Mesenchymal stem cell (in vitro differentiated cells and primary cell): ENCODE measurements around the gene NXPH3.
A peak's percentile ranks its signal among the peaks of the same experiment; 100 is the strongest.

ENCODE experiments used
- DNase-seq: peaks from one replicate; pipeline ENCODE4 v3.0.0-alpha.2; 2013
- H2AFZ ChIP-seq: one replicate; pipeline ENCODE4 v1.6.1; 2013; ENCODE audit warnings: low read depth, mild to moderate bottlenecking, control low read depth, inconsistent platforms, low read length, moderate library complexity
- H2AK5ac ChIP-seq: 2 replicates; pipeline ENCODE4 v1.6.1; 2013; ENCODE audit warnings: low read length, moderate library complexity, mild to moderate bottlenecking, inconsistent platforms; ENCODE audit not compliant: severe bottlenecking
- H2BK120ac ChIP-seq: one replicate; pipeline ENCODE4 v1.6.1; 2013; ENCODE audit warnings: low read depth, mild to moderate bottlenecking, inconsistent platforms, low read length, moderate library complexity
- H2BK12ac ChIP-seq, 2 experiments: one replicate each; pipeline ENCODE4 v1.6.1; 2013; ENCODE audit warnings: inconsistent platforms in 2 of 2, low read length in 2 of 2, mild to moderate bottlenecking in 2 of 2, moderate library complexity in 2 of 2, control low read depth in 1 of 2
- H2BK15ac ChIP-seq: one replicate; pipeline ENCODE4 v1.6.1; 2013; ENCODE audit warnings: mild to moderate bottlenecking, low read depth, inconsistent platforms; ENCODE audit not compliant: poor library complexity, severe bottlenecking
- H2BK5ac ChIP-seq: 2 replicates; pipeline ENCODE4 v1.6.1; 2013; ENCODE audit warnings: low read depth, mild to moderate bottlenecking, low read length, control low read depth, inconsistent platforms; ENCODE audit not compliant: poor library complexity, severe bottlenecking
- H3K14ac ChIP-seq, 2 experiments: one replicate each; pipeline ENCODE4 v1.6.1; 2013; ENCODE audit warnings: inconsistent platforms in 2 of 2, low read length in 2 of 2, control low read depth in 1 of 2, mild to moderate bottlenecking in 1 of 2, moderate library complexity in 1 of 2
- H3K18ac ChIP-seq, 2 experiments: one replicate each; pipeline ENCODE4 v1.6.1; 2013; ENCODE audit warnings: inconsistent platforms in 2 of 2, low read length in 2 of 2, control low read depth in 1 of 2, low read depth in 1 of 2, mild to moderate bottlenecking in 1 of 2
- H3K23ac ChIP-seq, 2 experiments: one replicate each; pipeline ENCODE4 v1.6.1; 2013; ENCODE audit warnings: inconsistent platforms in 2 of 2, low read length in 2 of 2, mild to moderate bottlenecking in 2 of 2, moderate library complexity in 2 of 2, control low read depth in 1 of 2
- H3K27ac ChIP-seq: 2 replicates; pipeline ENCODE4 v1.5.1; 2013; ENCODE audit warnings: mild to moderate bottlenecking, moderate library complexity, low read length, control low read depth, inconsistent platforms; ENCODE audit not compliant: poor library complexity, severe bottlenecking
- H3K27me3 ChIP-seq, 2 experiments: 2 replicates each; pipeline versions ENCODE4 v1.6.1 to v1.7.0; 2013; ENCODE audit warnings: low read length in 2 of 2, mild to moderate bottlenecking in 2 of 2, moderate library complexity in 2 of 2, control low read depth in 1 of 2, inconsistent platforms in 1 of 2; ENCODE audit not compliant: control insufficient read depth in 1 of 2, insufficient read depth in 1 of 2
- H3K36me3 ChIP-seq, 2 experiments: 2 replicates each; pipeline versions ENCODE4 v1.6.1 to v1.7.0; 2013; ENCODE audit warnings: low read length in 2 of 2, control low read depth in 1 of 2, inconsistent platforms in 1 of 2, low read depth in 1 of 2, mild to moderate bottlenecking in 1 of 2; ENCODE audit not compliant: insufficient read depth in 2 of 2, control insufficient read depth in 1 of 2
- H3K4ac ChIP-seq, 2 experiments: one replicate each; pipeline ENCODE4 v1.6.1; 2013; ENCODE audit warnings: inconsistent platforms in 2 of 2, low read length in 2 of 2, mild to moderate bottlenecking in 2 of 2, moderate library complexity in 2 of 2, control low read depth in 1 of 2, low read depth in 1 of 2
- H3K4me1 ChIP-seq: 2 replicates; pipeline ENCODE4 v1.6.1; 2013; ENCODE audit warnings: low read depth, low read length, control low read depth; ENCODE audit not compliant: control insufficient read depth, insufficient read depth
- H3K4me2 ChIP-seq: 2 replicates; pipeline ENCODE4 v1.6.1; 2013; ENCODE audit warnings: low read length, mild to moderate bottlenecking, inconsistent platforms; ENCODE audit not compliant: poor library complexity, severe bottlenecking
- H3K4me3 ChIP-seq, 2 experiments: 2 replicates each; pipeline versions ENCODE4 v1.5.1 to v1.7.0; 2013; ENCODE audit warnings: low read length in 2 of 2, mild to moderate bottlenecking in 2 of 2, control low read depth in 1 of 2, low read depth in 1 of 2; ENCODE audit not compliant: insufficient read depth in 1 of 2
- H3K79me1 ChIP-seq: replicated peaks from 2 replicates; pipeline ENCODE4 v1.6.1; 2013; ENCODE audit warnings: mild to moderate bottlenecking, control low read depth, low read length, inconsistent platforms; ENCODE audit not compliant: poor library complexity, severe bottlenecking
- H3K9ac ChIP-seq: 2 replicates; pipeline ENCODE4 v1.7.0; 2013; ENCODE audit warnings: mild to moderate bottlenecking, low read length, moderate library complexity
- H3K9me3 ChIP-seq: 2 replicates; pipeline ENCODE4 v1.7.0; 2013; ENCODE audit warnings: mild to moderate bottlenecking, low read length; ENCODE audit not compliant: control insufficient read depth
- H4K8ac ChIP-seq: one replicate; pipeline ENCODE4 v1.6.1; 2013; ENCODE audit warnings: inconsistent platforms, mild to moderate bottlenecking, low read length, moderate library complexity
- H4K91ac ChIP-seq: one replicate; pipeline ENCODE4 v1.6.1; 2013; ENCODE audit warnings: mild to moderate bottlenecking, low read length, inconsistent platforms
- WGBS: methylation state at CpG from one replicate; pipeline ENCODE4 v1.1.7; 2013; ENCODE audit warnings: mixed read lengths; 5-methylcytosine and 5-hydroxymethylcytosine counted together

NXPH3 gene

DNA sequence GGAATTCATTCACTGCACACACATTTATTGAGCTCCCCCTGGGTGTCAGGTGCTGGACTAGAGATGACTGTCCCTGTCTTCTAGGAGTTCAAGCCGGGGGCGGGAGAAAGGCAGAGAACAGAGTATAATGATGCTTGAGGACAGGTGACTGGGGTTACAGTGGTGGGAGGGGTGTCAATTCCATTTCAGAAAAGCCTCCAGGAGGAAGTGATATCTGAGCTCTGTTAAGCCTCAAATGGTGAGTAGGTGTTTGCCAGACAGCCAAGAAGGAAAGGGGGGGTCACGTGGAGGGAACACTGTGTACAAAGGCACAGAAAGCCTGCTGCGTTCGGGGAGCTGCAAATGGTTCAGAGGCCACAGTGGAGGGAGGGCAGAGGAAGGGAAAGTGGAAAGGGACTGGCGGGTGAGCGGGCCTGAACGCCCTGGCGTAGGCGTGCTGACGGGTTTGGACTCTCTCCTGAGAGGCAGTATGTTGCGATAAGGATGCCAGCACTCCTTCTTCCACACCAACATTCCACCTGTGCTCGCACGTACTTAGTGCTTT, 9.7 kb upstream of the NXPH3 start:
- Histone ChIP-seq H2BK5ac (no peak overlapping the region), H3K9me3 (no peaks in the 10 kb centered on the region), H2AK5ac (no peak overlapping the region), H3K23ac (no peak overlapping the region), H3K36me3 (no peaks in the 10 kb centered on the region), H2BK15ac (no peak overlapping the region), H3K4me2 (no peak overlapping the region), H3K4me3 (no peak overlapping the region), H2BK120ac (no peak overlapping the region), H4K8ac (no peak overlapping the region), H3K9ac (peak overlapping the region; percentile 25), H3K79me1 (no peaks in the 10 kb centered on the region), H3K4ac (no peak overlapping the region), H4K91ac (no peak overlapping the region), H3K27ac (no peak overlapping the region), H3K14ac (no peak overlapping the region), H3K27me3 (peaks cover 25 to 34% of the 10 kb centered on the region in 2 experiments), H3K4me1 (peaks cover 14% of the 10 kb centered on the region), H2BK12ac (no peak overlapping the region), H3K18ac (no peak overlapping the region), H2AFZ (no peak overlapping the region)
- DNase-seq: no peak
- 50% methylated on average over 6 of the region's 14 CpGs for WGBS

DNA sequence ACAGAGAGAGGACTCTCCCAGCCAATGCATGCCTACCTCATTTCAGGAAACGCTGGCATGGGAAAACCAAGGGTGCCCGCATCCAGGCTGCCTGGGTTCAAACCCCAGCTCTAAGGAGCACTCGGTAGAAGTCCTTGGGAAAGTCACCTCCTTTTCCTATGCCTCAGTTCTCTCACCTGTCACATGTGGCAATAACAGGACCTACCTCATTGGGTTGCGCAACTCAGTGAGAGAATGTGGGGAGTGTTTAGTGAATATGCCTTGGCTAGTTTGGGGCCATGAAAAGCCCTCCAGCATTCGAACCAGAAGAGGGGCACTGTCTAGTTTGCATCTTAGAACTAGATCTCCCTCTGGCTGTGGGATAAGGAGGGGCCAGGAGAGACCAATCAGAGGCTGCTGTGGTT, 9.0 kb upstream of the NXPH3 start:
- no peak overlapping the region for H3K9ac ChIP-seq
- H3K36me3 ChIP-seq: no peaks in the 10 kb centered on the region
- no peak overlapping the region for H3K14ac ChIP-seq
- H3K4ac ChIP-seq: no peak overlapping the region
- no peak overlapping the region for H4K91ac ChIP-seq
- H3K4me1 ChIP-seq: peaks cover 14% of the 10 kb centered on the region
- H2BK15ac ChIP-seq: no peak overlapping the region
- DNase-seq: no peak
- no peak overlapping the region for H3K4me2 ChIP-seq
- H3K9me3 ChIP-seq: no peaks in the 10 kb centered on the region
- H2BK5ac ChIP-seq: no peak overlapping the region
- no peak overlapping the region for H2AK5ac ChIP-seq
- 65% methylated on average over 5 of the region's 5 CpGs for WGBS
- H3K79me1 ChIP-seq: no peaks in the 10 kb centered on the region
- no peak overlapping the region for H2BK12ac ChIP-seq
- H3K27ac ChIP-seq: no peak overlapping the region
- H3K27me3 ChIP-seq: peaks cover 28 to 34% of the 10 kb centered on the region in 2 experiments
- H4K8ac ChIP-seq: no peak overlapping the region
- no peak overlapping the region for H2BK120ac ChIP-seq
- H2AFZ ChIP-seq: no peak overlapping the region
- H3K23ac ChIP-seq: no peak overlapping the region
- no peak overlapping the region for H3K18ac ChIP-seq
- no peak overlapping the region for H3K4me3 ChIP-seq

- Histone ChIP-seq H3K27me3 (peaks cover 32 to 38% of the 10 kb centered on the region in 2 experiments), H2BK12ac (no peak overlapping the region), H3K14ac (no peak overlapping the region), H2BK120ac (no peak overlapping the region), H3K9ac (no peak overlapping the region), H3K9me3 (no peaks in the 10 kb centered on the region), H3K18ac (no peak overlapping the region), H3K4me1 (peaks cover 14% of the 10 kb centered on the region), H2AK5ac (no peak overlapping the region), H3K4ac (no peak overlapping the region), H2AFZ (no peak overlapping the region), H3K4me2 (no peak overlapping the region), H4K91ac (no peak overlapping the region), H3K79me1 (no peaks in the 10 kb centered on the region), H3K36me3 (no peaks in the 10 kb centered on the region), H4K8ac (no peak overlapping the region), H3K4me3 (no peak overlapping the region), H2BK5ac (no peak overlapping the region), H2BK15ac (no peak overlapping the region), H3K23ac (no peak overlapping the region), H3K27ac (no peak overlapping the region)
- DNase-seq: no peak
- WGBS: 70% methylated on average over 9 of the region's 9 CpGs
These were observed 8.6 kb upstream of the NXPH3 start for GRCh38 chr17:49567104-49567521.

DNA sequence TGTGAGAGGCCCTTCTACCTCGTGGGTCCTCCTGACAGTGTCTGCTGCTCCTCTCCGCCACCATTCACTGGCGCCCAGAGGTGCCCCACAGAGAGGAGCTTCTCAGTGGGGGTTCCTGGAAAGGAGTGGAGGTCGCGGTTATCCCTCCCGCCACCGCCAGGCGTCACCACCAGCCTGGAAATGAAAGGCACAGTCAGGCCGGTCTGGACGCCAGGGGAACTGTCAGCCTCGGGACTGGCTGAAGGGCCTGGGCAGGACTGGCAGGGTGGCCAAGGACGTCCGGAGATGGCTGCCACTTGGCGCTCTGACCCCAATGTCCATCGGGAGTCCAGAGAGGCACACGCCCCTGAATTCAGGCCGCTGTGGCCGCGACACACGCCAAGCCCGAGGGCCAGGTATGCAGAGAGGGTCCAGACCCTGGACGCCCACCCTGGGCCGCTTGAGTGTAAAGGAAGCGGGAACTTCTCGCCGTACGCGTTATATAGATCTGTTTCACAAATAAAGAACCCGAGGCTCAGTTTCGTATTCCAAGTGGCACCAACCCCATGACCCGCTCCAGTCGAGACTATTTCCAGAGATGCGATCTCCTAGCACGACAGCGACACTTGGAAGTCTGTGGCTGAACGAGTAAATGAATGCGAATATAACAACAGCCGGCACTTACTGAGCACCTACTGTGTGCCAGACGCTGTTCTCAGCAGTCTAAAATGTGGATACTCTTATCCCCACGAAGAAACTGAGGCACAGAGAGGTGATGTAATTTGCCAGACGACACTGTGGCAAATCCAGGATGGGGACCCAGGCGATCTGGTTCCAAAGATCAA, 7.6 kb upstream of the NXPH3 start:
- WGBS: 33% methylated on average over 42 of the region's 42 CpGs
- Histone ChIP-seq H3K4ac (no peak overlapping the region), H4K8ac (no peak overlapping the region), H3K18ac (no peak overlapping the region), H2AFZ (peak overlapping the region; percentile 79), H3K36me3 (no peaks in the 10 kb centered on the region), H3K23ac (no peak overlapping the region), H2BK120ac (no peak overlapping the region), H3K4me1 (peaks cover 14% of the 10 kb centered on the region), H3K9me3 (no peaks in the 10 kb centered on the region), H2BK5ac (no peak overlapping the region), H4K91ac (no peak overlapping the region), H3K4me3 (peak overlapping the region in 1 of 2 experiments; percentile 73), H3K9ac (peak overlapping the region; percentile 47), H3K4me2 (peak overlapping the region; percentile 50), H3K27me3 (peaks cover 42 to 48% of the 10 kb centered on the region in 2 experiments), H2BK12ac (no peak overlapping the region), H3K79me1 (no peaks in the 10 kb centered on the region), H2AK5ac (no peak overlapping the region), H3K14ac (no peak overlapping the region), H3K27ac (no peak overlapping the region), H2BK15ac (no peak overlapping the region)
- peak; percentile 79 for DNase-seq
